NCI-H1105 treated with DMSO at 0.1 percent for 48 hours (cell line): ENCODE data around the gene EIF4G1.

Experiments
- DNase-seq: peaks from one replicate; lab custom pipeline; 2025; lab: John Stamatoyannopoulos, UW

The EIF4G1 gene

DNA sequence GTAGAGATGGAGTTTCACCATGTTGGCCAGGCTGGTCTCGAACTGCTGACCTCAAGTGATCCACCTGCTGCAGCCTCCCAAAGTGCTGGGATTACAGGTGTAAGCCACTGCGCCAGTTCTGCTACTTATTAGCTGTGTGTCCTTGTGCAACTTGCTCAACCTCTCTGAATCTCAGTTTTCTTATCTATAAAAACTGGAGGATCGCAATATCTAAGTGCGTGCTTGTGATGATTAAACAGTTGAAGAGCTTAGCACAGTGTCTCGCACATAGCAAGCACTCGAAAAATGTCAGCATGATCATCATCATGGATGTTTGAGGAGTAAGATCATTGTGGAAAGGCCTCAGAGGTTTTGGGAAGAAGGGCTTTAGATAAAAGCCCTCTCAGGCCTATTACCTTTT lies 36.2 kb downstream of the EIF4G1 start:
- DNase-seq = no peak

DNA sequence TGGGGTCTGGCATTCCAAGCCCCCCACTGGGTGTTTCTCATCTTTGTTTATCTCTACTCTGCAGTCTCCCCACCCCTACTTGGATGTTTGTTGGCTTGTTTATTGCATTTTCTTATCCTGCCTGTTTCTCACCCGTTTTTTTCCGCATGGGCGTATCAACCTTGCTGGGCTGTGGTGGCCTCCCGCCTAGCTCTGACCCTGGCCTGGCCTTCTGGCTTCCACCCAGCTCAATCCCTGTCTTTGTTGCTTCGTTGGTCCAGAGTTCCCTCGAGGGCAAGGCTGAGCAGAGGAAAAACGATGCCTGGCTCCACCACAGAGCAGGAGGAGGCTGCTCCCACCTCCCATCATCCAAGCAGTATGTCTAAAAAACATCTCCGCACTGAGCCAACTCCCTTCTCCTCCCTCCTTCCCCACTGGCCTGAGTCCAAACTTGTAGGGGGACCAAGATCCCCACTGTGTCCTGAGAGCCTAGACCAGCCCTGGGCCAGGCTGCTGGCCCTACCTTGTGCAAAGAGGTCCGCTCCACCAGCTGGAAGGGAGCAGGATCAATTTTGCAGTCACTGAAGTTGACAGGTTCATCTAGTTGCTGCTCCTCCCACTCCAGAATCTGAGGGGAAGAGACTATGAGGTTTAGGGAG lies 37.2 kb downstream of the EIF4G1 start:
- DNase-seq = no peak

DNA sequence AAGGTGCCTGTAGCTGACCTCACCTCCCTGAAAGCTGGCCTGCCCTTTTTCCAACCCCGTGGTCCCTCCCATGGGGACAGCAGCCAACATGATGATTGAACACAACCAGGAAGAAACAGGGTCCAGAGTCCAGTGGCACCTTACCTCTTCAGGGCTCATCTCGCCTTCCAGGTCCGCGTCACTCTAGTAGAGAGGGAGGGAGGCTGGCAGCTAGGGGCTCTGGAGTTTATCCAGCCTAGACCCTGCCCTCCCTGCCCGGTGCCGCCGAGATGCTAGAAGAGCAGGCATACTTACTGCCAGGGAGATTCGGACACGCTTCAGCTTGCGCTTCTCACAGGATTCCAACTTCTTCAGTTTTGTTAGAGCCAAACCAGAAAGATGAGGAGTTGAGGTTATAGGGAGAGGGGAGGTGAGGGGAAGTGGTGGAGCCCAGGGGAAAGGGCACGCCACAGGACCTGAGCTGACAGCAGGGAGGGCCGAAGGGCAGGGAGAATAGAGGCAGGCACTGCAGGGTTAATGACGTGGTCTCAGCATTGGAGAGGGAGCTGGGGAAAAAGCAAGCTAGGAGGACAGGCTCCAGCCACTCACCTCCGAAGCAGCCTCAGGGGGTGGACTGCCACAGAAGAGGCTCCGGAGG lies 37.9 kb downstream of the EIF4G1 start:
- DNase-seq = no peak

DNA sequence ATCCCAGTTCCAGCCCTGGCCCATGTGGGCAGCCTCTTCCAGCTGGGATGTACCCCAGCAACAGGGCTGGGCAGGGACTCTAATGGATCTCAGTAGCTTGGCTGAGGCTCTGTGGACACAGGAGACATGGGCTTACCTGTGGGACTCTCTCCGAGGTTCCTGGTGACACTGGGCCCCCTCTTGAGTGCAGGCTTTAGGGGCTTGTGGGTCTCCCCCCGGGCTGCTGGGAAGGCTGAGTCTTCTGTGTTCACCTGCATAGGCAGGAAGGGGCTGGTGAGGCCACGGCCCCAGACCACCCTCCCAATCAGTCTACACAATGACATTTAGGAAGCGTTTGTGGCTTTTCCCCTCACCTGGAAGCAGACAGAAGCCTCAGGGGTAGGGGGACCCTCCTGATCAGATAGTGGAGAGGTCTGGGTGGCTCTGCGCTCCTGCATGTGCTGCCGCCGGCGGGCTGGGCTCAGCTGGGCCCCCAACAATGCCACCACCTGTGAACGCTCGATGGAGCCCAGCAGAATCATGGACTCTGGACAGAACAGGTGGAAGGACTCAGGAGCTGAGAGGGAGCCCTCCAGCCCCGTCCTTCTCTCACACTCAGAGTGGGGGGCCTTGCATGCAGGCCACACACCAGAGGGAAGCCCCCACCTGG lies 38.6 kb downstream of the EIF4G1 start:
- DNase-seq = no peak

DNA sequence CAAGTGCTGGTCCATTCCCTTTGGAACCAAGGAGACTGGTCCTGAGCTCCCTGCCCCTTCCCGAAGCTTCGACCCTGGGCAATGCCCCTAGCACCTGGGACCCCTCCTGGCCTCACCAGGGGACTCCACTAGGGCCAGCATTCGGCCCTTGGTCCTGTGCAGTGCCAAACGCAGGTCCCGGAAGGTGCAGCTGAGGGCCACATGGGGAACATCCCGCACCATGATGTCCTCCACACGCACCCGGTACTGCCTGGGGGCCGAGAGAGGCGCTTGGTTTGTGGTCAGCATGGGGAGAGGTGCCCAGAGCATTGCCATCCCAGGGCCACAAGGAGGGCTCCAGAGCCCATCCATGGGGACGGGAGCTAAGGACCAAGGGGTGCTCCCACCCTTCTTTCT lies 39.1 kb downstream of the EIF4G1 start:
- no peak for DNase-seq

DNA sequence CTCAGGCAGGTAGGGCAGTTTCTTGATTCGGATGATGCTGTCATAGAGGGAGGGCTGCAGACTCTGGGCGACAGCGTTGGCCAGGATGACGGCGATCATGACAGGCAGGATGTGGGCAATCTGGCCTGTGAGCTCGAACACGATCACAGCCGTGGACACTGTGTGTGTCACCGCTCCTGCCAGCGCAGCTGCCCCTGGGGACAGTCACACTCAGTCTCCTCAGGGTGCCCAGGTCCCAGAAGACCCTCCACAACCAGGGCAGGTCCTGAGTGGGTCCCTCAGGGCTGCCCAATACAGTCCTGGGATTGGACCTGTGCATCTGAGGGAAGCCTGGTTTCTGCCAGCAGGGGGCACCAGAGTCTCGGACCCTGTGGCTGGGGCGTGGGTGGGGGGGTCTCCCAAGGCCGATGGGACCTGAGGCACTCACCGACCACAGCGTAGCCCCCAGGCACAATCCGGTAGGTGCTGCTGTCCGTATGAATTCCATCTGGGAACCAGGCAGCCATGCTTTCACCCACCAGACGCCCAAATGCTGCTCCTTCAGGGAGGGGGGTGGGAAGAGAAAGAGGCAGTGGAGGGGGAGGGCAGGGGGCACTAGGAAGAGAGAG lies 39.8 kb downstream of the EIF4G1 start:
- DNase-seq = peak; percentile 16

DNA sequence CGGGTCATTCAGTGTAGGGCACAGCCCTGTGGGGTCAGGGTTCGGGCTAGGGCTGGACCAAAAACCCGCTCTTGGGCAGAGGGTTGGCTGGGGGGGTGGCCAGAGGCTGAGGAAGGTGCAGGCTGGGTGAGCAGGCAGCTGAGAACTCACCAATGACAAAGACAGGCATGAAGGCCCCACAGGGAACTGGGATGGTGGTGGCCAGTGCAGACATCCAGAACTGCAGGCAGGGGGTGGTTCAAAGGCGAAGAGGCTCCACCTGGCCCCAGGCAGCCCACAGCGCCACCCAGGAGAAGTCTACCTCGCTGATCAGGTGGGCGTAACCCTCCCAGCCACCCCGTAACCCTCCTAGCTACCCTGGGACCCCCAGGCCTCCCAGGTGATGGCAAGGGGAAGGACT lies 40.3 kb downstream of the EIF4G1 start:
- no peak for DNase-seq

DNA sequence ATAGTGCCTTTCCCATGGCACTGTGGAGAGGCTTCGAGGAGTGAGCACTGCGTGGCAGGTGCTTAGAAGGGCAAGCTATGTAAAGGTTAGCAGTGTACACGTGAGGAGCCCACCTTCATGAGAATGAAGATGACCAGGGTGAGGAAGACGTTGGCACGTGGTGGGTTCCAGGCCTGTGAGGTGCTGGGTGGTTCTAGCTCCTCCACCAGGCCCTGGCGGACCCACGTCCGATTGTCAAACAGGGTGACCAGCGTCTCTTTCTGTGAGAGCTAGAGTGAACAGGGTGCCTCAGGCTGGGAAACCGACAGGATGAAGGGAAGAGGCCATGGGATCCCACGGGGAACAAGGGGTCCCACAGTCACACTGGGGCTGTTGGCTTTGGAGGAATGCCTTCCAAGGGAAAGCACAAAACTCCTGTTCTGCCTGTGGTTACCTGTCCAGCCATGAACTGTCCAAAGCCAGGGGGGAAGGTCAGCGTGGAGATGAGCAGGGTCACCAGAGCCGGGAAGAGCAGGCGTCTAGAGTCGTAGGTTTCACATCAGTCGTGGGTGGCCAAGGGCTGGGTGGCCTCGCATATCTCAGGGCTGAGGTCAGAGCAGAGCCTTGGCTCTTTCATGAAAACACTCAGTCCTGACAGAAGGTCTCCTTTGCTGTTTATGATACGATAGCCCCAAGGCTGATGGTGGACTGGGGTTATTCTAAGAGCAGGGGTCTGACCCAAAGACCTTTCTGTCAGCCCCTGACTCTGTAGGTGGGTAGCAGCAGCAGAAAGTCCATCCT lies 41.0 kb downstream of the EIF4G1 start:
- no peak for DNase-seq

DNA sequence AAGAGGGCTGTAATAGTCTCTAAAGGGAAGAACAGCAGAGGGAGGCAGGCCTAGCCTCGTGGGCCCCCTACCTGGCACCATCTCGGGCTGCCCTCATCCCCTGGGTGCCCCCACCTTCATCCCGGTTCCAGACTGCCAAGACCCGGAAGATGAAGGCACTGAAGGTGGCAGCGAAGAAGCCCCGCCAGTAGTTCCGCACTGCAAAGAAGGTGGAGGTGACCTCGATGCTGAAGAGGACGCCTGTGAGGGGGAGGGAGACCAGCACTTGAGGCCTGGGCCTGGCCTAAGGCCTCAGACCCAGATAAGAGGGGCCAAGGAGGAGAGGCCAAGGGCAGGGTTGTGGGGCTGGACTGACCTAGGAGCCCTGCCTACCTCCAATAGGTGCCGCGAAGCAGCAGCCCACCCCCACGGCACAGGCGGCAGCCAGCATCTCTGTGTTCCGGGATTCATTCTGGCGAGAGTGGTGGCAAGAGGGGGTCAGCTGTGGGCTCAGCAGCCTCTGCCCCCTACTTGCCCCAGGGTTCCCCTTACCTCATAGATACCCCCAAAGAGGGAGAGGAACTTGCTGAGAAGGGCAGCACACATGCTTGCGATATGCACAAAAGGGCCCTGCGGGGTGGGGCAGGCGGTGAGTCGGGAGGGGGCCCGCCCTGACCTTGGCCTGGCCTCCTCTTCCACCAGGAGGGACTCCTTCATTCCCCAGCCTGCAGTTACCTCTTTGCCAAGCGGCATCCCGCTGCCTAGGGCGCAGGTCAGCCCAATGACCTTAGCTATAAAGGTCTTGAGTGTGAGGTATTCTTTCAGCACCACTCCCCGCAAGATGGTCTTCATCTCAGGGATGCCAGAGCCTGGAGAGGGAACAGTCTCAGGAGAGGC lies 43.1 kb downstream of the EIF4G1 start:
- no peak for DNase-seq

DNA sequence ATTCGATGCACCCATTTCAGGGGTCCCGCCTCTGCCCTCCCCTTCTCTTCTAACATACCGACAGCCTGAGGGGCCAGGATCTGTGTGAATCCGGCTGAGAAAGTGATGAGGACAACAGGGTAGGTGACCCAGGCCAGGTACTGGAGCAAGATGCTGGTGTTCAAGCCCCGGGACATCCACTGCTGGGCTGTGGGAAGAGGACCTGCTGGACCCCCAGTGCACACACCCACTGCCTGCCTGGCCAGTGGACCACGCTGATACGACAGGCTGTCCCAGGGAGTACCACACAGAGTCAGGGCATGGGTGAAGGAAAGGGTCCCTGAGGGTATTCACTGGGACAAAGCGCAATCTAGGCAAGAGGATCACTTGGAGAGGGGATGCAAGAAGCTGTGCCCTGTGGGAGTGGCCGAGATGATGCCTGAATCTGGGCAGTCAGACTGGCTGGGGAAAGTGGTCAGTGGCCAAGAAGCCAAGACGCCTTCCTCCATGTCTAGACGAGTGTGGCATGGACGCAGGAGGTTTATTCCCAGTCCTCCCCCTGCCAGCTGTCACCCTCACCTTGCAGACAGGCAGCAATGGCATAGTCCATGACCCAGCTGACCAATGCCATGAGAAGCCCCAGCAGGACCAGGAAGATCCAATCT lies 43.8 kb downstream of the EIF4G1 start:
- DNase-seq = no peak

DNA sequence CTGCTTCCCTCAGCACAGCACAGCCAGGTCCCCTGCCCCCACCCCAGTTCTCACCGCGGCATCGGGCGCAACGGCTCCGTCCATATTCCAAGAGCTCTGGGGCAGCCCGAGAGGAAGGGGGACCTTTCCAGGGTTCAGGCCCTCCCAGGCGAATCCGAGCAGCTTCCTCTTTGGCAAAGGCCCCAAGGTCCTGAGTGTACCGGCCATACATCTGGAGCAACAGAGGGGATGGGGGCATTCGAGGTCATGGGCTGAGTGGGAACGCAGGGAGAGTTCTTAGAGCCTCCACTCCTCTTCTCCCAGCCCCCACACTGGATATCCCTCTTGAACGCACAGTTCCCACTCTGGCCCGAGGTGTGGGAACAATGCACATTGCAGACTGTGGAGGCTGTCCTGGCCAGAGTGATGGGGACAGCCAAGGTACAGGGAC lies 44.5 kb downstream of the EIF4G1 start:
- no peak for DNase-seq

DNA sequence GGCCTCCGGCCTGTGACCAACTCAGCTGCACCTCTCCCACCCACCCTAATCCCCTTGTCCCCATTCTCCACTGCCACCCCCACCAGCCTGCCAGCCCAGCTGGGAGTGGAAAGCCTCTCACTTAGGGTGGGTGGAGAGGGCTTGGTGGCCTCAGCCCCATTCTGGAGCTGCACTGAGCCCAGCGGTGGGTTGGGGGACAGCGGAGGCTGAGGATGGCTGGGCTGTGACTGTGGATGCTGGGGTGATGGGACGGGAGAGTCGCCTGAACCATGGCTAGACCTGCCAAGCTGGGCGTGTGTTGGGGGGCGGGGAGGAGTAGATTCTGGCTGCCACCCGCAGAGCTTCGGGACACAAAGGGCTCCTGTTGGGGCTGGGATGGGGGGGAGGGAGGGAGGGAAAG lies 45.2 kb downstream of the EIF4G1 start:
- DNase-seq = no peak

DNA sequence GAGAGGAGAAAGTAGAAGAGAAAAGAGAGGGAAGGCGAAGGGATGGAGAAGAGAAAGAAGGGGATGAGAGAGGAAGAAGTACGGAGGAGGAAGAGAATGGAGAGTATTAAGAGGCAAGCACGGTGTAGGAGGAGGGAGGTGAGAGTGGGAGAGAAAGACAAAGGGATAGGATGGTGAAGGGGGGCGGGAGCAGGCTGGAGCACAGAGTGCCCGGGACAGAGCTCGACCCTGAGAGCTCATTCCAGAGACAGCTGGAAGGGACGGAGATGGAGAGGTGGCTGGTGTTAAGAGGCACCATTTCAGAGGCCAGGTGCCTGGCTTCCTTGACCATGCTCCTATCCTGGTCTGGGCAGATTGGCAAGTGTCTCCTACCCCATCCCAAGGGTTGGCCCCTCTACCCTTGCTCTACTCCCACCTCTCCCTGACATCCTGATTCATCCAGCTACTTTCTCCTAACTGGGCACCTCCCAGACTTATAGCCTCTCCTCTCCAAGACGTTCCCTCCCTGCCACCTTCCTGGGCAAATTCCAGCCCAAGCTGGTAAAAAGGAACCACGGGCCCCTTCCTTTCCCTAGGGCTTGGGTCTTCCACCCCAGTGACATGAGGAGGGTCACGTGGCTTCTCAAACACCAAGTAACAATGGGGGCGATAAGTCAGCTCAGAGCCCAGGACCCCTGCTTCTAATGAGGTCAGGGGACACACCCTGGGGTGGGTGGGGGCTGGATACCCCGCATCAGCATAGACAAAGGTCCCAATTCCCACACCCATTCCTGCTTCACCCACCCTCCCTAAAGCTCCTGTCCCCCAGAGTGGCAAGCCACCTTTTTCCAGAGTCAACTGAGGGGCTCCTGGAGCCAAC lies 45.9 kb downstream of the EIF4G1 start:
- no peak for DNase-seq

DNA sequence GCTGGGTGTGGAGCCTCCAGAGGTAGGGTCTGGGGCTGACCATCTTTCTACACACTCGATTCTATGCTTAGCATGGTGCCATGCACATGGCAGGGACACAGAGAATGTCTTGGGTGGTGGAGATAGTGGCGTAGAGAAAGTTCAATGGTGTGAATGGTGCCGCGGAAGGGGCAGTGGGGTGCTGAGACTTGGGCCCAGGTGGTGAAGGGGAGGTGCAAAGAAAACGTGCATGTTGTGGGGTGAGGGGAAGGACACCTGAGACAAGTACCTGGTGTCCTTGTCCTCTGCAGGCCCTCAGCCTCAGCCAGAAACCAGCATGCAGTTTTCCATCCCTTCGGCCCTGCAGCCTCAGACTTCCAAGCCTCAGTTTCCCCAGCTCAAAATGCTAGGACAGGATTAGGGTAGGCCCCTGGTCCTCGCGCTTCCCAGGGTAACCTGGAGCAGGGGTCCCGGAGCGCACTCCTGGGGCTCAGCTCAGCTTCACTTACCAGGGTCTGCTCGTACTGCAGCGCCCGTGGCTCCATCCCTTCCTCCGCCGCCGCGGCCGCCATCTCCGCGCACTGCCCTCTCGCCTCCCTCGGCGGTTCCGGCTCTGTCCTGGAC lies 46.6 kb downstream of the EIF4G1 start:
- no peak for DNase-seq

DNA sequence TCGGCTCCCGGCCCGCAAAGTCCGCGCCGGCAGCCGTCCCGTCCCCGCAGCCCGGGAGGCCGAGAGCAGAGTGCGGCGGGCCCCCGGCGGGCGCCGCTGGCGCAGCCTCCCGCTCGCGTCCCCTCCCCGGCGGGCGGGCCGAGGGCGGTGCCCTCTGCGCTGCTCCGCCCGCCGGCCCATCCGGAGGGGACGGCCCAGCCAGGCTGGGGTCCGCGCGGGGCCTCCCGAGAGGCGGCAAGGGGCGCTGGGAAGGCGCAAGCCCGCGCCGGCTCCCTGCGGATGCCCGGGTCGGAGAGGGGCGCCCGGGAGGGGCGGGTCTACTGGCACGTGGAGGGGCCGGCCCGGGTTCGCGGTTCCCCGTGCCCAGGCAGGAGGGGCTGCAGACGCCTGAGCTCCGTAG lies 47.1 kb downstream of the EIF4G1 start, which contains the start of the genes CLCN2 and POLR2H:
TSS of gene CLCN2 (minus strand) at position 74 of the 400 bp plus-strand sequence. CDS start 126 bp downstream, outside the sequence.
TSS of gene POLR2H (plus strand) at position 179 of the 400 bp plus-strand sequence. CDS start 1,783 bp downstream, outside the sequence.
- DNase-seq = peak; percentile 55

DNA sequence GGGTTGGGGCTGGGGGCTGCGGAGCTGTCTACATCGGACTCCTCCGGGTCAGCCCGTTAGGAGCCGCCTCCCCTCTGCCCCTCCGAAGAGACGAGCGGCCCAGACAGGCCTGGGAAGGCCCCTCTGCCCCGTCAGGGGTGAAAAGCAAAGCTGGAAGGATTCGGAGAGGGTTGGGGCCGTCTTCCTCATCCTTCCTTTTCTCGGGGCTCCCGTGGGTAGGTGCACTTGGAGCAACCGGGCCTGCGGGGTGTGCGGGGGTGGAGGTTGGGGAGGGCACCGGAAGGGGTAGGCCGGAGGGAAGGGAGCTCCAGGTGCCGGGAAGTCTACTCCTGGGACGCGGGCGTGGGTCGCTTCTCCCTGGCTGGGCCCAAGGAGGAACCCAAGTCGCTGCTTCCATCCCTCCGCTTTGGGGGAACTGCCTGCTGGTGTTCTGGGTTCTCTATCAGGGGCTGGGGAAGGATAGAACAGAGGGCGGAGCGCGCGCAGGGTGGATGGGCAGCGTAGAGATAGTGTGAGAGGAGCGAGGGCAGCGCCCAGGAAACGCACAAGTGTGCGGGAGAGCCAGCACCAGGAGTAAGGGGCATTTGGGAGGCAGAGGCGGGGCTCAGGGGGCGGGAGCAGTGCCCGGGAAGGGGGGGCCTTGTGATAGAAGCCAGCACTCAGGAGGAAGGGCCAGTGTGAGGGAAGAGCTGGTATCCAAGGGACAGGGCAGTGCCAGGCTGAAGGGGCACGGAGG lies 47.7 kb downstream of the EIF4G1 start:
- peak; percentile 83 for DNase-seq

DNA sequence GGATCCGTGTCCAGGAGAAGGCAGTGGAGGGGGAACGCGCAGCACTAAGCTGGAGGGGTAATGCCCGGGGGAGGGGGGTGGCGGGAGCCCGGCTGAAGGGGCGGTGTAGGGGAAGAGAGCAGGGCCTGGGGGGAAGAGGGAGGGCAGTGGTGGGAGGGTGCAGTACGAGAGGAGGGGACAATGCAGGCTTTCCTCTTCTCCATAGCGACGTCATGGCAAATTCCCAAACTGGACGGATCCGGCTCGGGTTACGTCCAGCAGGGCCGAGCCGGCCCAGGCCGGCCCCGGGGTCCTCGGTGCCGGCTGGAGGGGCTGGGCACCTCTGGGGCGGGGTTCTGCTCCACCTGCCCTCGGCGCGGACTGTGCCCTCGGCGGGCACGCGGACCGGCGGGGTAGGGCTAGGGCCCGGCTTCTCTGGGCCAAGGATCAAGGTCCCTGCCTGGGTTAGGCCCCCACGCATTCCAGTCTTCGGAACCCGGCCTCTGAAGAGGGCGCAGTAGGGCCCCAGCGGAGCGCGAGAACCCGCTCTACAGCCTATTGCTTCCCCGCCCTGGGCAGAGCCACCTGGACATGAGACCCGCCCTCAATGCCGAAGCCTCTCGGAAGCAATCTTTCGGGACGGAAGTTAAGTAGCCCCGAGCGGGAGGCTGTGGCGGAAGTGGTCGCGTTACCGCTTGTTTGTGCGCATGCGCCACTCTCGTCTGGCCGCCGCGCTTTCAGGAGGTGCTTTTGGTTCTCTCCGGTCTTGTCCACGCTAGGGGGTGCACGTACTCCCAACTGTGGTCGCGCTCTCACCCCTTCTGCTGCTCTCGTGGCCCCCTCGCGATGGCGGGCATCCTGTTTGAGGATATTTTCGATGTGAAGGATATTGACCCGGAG lies 48.5 kb downstream of the EIF4G1 start:
- DNase-seq = peak; percentile 100
